ENCODE measurements around the gene TSPAN1.
"Not testable (repeated sequence)": the region's sequence is repeated elsewhere in the genome, so short reads cannot be mapped to it uniquely, and the experiment has no call there.

The TSPAN1 gene

DNA sequence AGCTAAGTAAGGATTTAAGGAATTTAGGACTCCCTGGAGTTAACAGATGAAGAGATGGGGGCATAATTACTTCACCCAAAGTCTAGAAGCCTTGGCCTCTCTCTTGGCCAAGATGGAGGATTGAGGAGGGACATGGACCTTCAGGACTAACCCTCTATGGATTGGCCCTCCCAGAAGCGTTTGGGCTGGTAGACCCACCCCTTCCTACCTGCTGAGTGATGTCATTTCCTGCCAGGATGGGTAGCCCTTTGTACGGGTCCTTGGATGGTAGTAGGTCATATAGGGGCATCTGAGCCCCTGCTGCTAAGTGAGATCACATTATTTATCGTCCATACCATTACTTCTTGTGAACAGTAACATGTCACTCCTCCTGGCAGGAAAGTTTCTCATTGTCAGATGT, 45.9 kb downstream of the TSPAN1 start:
- DNase-seq, result no peak

DNA sequence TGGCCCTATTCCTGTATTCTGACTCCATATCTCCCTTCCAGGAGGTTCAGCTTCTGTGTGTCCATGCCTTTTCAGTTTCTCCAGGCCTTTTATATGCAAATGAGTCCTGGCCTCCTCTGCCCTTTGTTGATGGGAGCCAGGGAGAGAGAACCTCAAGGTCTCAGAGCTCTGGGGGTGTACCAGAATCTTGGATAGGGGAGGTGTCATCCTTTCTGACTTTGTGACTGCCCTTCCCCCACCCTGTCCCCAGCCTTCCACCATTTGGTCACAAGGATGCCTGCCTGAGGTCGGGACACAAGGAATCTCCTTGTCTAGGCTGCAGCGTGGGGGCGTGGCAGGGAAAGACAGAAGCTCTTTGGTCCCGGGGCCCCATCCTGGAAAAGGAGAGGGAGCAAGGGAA, 46.9 kb downstream of the TSPAN1 start:
- no peak for DNase-seq

DNA sequence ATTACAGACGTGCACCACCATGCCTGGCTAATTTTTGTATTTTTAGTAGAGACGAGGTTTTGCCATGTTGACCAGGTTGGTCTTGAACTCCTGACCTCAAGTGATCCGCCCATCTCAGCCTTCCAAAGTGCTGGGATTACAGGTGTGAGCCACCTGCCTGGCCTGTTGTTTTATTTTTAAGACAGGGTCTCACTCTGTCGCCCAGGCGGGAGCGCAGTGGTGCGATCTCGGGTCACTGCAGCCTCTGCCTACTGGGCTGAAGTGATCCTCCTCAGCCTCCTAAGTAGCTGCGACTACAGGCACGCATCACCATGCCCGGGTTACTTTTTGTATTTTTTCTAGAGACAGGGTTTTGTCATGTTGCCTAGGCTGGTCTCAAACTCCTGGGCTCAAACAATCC, 48.2 kb downstream of the TSPAN1 start:
- not testable (repeated sequence) for DNase-seq

DNA sequence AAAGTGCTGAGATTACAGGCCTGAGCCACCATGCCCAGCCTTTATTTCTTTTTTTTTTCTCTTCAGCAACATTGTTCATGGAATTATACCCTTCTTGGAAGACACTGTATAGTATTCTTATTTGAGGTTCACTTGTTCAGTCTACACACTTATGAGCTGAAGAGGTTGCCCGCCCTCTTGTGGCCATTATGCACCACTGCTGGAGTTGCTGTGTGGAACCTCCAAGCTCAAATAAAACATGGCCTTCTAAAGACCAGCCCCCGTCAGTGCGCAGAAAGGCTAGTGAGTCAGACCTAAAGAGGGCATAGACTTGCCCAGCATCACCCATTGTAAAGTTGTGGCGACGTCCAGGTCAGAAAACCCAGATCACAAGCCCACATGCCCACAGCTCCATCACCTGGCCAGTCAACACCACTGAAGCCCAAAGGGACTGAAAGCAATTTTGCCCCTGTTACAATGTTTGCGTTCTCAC, 48.6 kb downstream of the TSPAN1 start:
- DNase-seq, result peak; percentile 76 to 81

GRCh38 chr1:46224966-46225365, 50.1 kb downstream of the TSPAN1 start:
- DNase-seq, result no peak

DNA sequence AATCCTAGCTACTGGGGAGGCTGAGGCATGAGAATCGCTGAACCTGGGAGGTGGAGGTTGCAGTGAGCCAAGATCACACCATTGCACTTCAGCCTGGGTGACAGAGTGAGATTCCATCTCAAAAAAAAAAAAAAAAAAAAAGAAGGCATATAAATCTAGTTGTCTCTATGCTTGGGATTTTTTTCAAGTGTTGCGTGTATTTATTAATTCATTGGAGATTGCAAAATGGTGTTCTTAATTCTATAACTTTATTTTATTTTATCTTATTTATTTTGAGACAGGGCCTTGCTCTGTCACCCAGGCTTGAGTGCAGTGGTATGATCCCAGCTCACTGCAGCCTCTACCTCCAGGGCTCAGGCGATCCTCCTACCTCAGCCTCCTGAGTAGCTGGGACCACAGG, 56.3 kb downstream of the TSPAN1 start:
- DNase-seq, result not testable (repeated sequence)
